Lower leg skin (tissue), 4 donors: ENCODE results near the gene PPP1R12C. TPM values are rescaled to one million over a fixed set of nuclear protein-coding genes. Genes with fewer than 3 reads are reported as not detected.
"Not testable (repeated sequence)": the region's sequence is repeated elsewhere in the genome, so short reads cannot be mapped to it uniquely, and the experiment has no call there.

ENCODE experiments used
- DNase-seq, 2 donors: peaks; one replicate each; pipeline ENCODE4 v3.0.0-alpha.2; 2019; ENCODE audit warnings: low spot score in 2 of 2
- H3K4me3 ChIP-seq: fragments of 200-600 bp; sonication (generic); 2 replicates; pipeline ENCODE4 v1.5.1; 2017; ENCODE audit warnings: mild to moderate bottlenecking, low read depth; ENCODE audit not compliant: poor library complexity, severe bottlenecking
- CTCF ChIP-seq, 3 donors: fragments of 450-650 bp; IDR thresholded peaks; one replicate each; pipeline ENCODE4 v1.5.1; 2016; ENCODE audit warnings: antibody characterized with exemption in 3 of 3, mild to moderate bottlenecking in 3 of 3, moderate library complexity in 2 of 3
- POLR2A ChIP-seq, 2 donors: fragments of 450-650 bp; IDR thresholded peaks; one replicate each; pipeline ENCODE4 v1.6.1; 2016 to 2017; ENCODE audit warnings: antibody characterized with exemption in 2 of 2, mild to moderate bottlenecking in 1 of 2, moderate library complexity in 1 of 2
- WGBS, 2 donors: methylation state at CpG; one replicate each; pipeline ENCODE4 v1.1.5; 2018; 5-methylcytosine and 5-hydroxymethylcytosine counted together
- intact Hi-C: fragments of 100-400 bp; cut with DNase I; formaldehyde crosslinking; loops from one replicate; pipeline ENCODE4 v1.15.0; 2023; ENCODE audit warnings: low total_unique reads
- total RNA-seq, 4 donors: library from RNA; depleted of rRNA; stranded (reverse); fragments of >200 nt; gene quantifications; one replicate each; pipeline ENCODE4 v1.1.0, GENCODE V29; 2016

Gene PPP1R12C
- total RNA-seq, 4 donors from 2014 or later, result 55.5 to 103 (median 79.4) TPM

GRCh38 chr19:55156202-55157063 lies 39.0 kb upstream of the PPP1R12C start:
- intact Hi-C loops, result no loop called here
- 2 to 3% methylated on average over 45 to 52 of the region's 52 CpGs for WGBS, 2 donors
- no peak for TF ChIP-seq CTCF (IDR thresholded peaks at IDR 0.05)
- TF ChIP-seq POLR2A (IDR thresholded peaks at IDR 0.05), result no peak
- H3K4me3 ChIP-seq, result no peak overlapping the region
- peak in 1 of 2 donors; percentile 88 for DNase-seq

GRCh38 chr19:55155784-55156183 lies 38.3 kb upstream of the PPP1R12C start:
- intact Hi-C loops, H3K4me3 ChIP-seq, DNase-seq: not testable (repeated sequence)
- 3 to 5% methylated on average over 5 of the region's 5 CpGs for WGBS, 2 donors

GRCh38 chr19:55153652-55154264 lies 36.3 kb upstream of the PPP1R12C start:
- 85 to 88% methylated on average over 12 of the region's 12 CpGs for WGBS, 2 donors
- intact Hi-C loops, result no loop called here

GRCh38 chr19:55152017-55152416 lies 34.6 kb upstream of the PPP1R12C start:
- H3K4me3 ChIP-seq, result no peak overlapping the region
- intact Hi-C loops, result no loop called here
- DNase-seq, result no peak
- TF ChIP-seq POLR2A (IDR thresholded peaks at IDR 0.05) (no peak), CTCF (IDR thresholded peaks at IDR 0.05) (no peak)

More at GRCh38 chr19:55153652-55154264, 36.3 kb upstream of the PPP1R12C start:
- TF ChIP-seq POLR2A (IDR thresholded peaks at IDR 0.05), result no peak
- no peak for TF ChIP-seq CTCF (IDR thresholded peaks at IDR 0.05)
- no peak overlapping the region for H3K4me3 ChIP-seq
- no peak for DNase-seq

- 10 to 12% methylated on average over 17 to 18 of the region's 18 CpGs for WGBS, 2 donors
- H3K4me3 ChIP-seq, result no peak within 1 kb of the TSS
- intact Hi-C loops, result loop anchor here (10.0 kb wide), 1 partner anchor 345 kb away; no protein-coding TSS in a partner anchor
- no peak for TF ChIP-seq POLR2A (IDR thresholded peaks at IDR 0.05)
- no peak for TF ChIP-seq CTCF (IDR thresholded peaks at IDR 0.05)
- no peak for DNase-seq
Measured at GRCh38 chr19:55149078-55150003, 31.9 kb upstream of the PPP1R12C start, which contains the start of gene TNNT1. TSS of gene TNNT1 (minus strand) at chr19:55149206. CDS start at chr19:55147157, 2,049 bp downstream.
